HepG2 (cell line): ENCODE data around the gene CEBPG.

Experiments
- ATF7 ChIP-seq, 2 experiments: fragments of 450-650 bp in 1 of 2; sonication (generic) in 1 of 2; formaldehyde crosslinking in 1 of 2; IDR thresholded peaks; 2 replicates each; pipeline versions ENCODE4 v1.4.0 to v1.6.1; 2016 to 2020; ENCODE audit warnings: antibody characterized with exemption in 1 of 2, mild to moderate bottlenecking in 1 of 2, missing genetic modification reagents in 1 of 2
- CTCF ChIP-seq: sonication (generic); formaldehyde crosslinking; IDR thresholded peaks from 2 replicates; pipeline ENCODE4 v1.5.0; 2020; ENCODE audit warnings: mild to moderate bottlenecking, missing genetic modification reagents, moderate library complexity
- EZH2 ChIP-seq: conservative IDR thresholded peaks from 2 replicates; pipeline ENCODE4 v1.6.1; 2012; ENCODE audit warnings: mild to moderate bottlenecking, low read depth, low read length, moderate library complexity
- HMG20B ChIP-seq: conservative IDR thresholded peaks from 2 replicates; pipeline ENCODE4 v1.6.1; 2016; ENCODE audit warnings: missing genetic modification reagents, missing compliant biosample characterization
- HOXA7 ChIP-seq: sonication (generic); formaldehyde crosslinking; IDR thresholded peaks from 2 replicates; pipeline ENCODE4 v1.8.1; 2022; ENCODE audit warnings: mild to moderate bottlenecking, missing genetic modification reagents, moderate library complexity
- MBNL3 ChIP-seq: fragments of 250-450 bp; sonication (Bioruptor Pico); conservative IDR thresholded peaks from 2 replicates; pipeline ENCODE4 v1.8.0; 2022; ENCODE audit warnings: mild to moderate bottlenecking, inconsistent platforms
- USF2 ChIP-seq, 2 experiments: sonication (generic) in 1 of 2; formaldehyde crosslinking in 1 of 2; IDR thresholded peaks; 2 replicates each; pipeline versions ENCODE4 v1.5.1 to v1.6.1; 2011 to 2020; ENCODE audit warnings: borderline replicate concordance in 1 of 2, low read depth in 1 of 2, low read length in 1 of 2, mild to moderate bottlenecking in 1 of 2, missing genetic modification reagents in 1 of 2, moderate library complexity in 1 of 2
- ZBTB43 ChIP-seq: sonication (generic); formaldehyde crosslinking; conservative IDR thresholded peaks from 2 replicates; pipeline ENCODE4 v1.4.0; 2020; ENCODE audit warnings: missing genetic modification reagents
- ZNF274 ChIP-seq: sonication (generic); formaldehyde crosslinking; IDR thresholded peaks from 2 replicates; pipeline ENCODE4 v1.5.1; 2020; ENCODE audit warnings: mild to moderate bottlenecking, missing genetic modification reagents

- TF ChIP-seq CTCF (CRISPR knock-in tag) = no peak
- no peak for TF ChIP-seq ZBTB43 (CRISPR knock-in tag)
- no peak for TF ChIP-seq HMG20B (CRISPR knock-in tag)
- TF ChIP-seq USF2 (IDR thresholded peaks at IDR 0.05; ENCODE audit: low read depth, low read length) = no peak
- no peak for TF ChIP-seq USF2 (CRISPR knock-in tag; IDR thresholded peaks at IDR 0.05; ENCODE audit: borderline replicate concordance)
- TF ChIP-seq ZNF274 (CRISPR knock-in tag) = no peak
- TF ChIP-seq HOXA7 (CRISPR knock-in tag) = no peak
- no peak for TF ChIP-seq EZH2
- TF ChIP-seq ATF7 (IDR thresholded peaks at IDR 0.05) = no peak
- no peak for TF ChIP-seq ATF7 (CRISPR knock-in tag; IDR thresholded peaks at IDR 0.05)
- TF ChIP-seq MBNL3 (CRISPR knock-in tag) = no peak
These were observed 12.9 kb downstream of the CEBPG start for GRCh38 chr19:33386361-33386858.
